Measurements from ENCODE around the gene PGC.

GRCh38 chr6:41718828-41719227 is 28.4 kb downstream of the PGC start:
- TF ChIP-seq, protein P1, sequence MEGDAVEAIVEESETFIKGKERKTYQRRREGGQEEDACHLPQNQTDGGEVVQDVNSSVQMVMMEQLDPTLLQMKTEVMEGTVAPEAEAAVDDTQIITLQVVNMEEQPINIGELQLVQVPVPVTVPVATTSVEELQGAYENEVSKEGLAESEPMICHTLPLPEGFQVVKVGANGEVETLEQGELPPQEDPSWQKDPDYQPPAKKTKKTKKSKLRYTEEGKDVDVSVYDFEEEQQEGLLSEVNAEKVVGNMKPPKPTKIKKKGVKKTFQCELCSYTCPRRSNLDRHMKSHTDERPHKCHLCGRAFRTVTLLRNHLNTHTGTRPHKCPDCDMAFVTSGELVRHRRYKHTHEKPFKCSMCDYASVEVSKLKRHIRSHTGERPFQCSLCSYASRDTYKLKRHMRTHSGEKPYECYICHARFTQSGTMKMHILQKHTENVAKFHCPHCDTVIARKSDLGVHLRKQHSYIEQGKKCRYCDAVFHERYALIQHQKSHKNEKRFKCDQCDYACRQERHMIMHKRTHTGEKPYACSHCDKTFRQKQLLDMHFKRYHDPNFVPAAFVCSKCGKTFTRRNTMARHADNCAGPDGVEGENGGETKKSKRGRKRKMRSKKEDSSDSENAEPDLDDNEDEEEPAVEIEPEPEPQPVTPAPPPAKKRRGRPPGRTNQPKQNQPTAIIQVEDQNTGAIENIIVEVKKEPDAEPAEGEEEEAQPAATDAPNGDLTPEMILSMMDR (conservative IDR thresholded peaks at IDR 0.05) = no peak
- no peak for TF ChIP-seq ZFX (IDR thresholded peaks at IDR 0.05)
